T-cell (primary cell): ENCODE data around the gene MRPL17. TPM values are rescaled to one million over a fixed set of nuclear protein-coding genes. Genes with fewer than 3 reads are reported as not detected.

Source experiments
- ATAC-seq, 4 experiments: fragments of 200-7000 bp in 3 of 4; fragments of 150-1000 bp in 1 of 4; cut with Tn5 transposase; replicated peaks in 1 of 4; 1 replicate in 3 of 4; 2 replicates in 1 of 4; pipeline ENCODE4 v1.10.0; 2021; ENCODE audit warnings: moderate library complexity in 3 of 4, mild to moderate bottlenecking in 2 of 4, moderate number of reproducible peaks in 1 of 4
- CTCF ChIA-PET, 2 donors: fragments of 300-600 bp; sonication (Branson Sonifier 250); formaldehyde crosslinking; loops; one replicate each; lab custom pipeline; 2022; ENCODE audit warnings: antibody characterized with exemption in 2 of 2; lab: Charles Lee
- POLR2A ChIA-PET, 2 donors: fragments of 300-600 bp; sonication (Branson Sonifier 250); formaldehyde crosslinking; loops; one replicate each; lab custom pipeline; 2022; ENCODE audit warnings: antibody characterized with exemption in 2 of 2; lab: Charles Lee
- DNase-seq, 35 experiments: peaks; one replicate each; pipeline versions ENCODE4 v3.0.0 to v3.0.0-alpha.2; 2013 to 2023
- H3K27ac ChIP-seq: one replicate; pipeline ENCODE4 v1.5.1; 2013; ENCODE audit warnings: low read length
- H3K27me3 ChIP-seq, 2 experiments: replicated peaks in 1 of 2; 1 replicate in 1 of 2; 2 replicates in 1 of 2; pipeline versions ENCODE4 v1.6.1 to v1.7.0; 2013; ENCODE audit warnings: low read length in 1 of 2, mixed read lengths in 1 of 2; ENCODE audit not compliant: control insufficient read depth in 2 of 2, insufficient read depth in 2 of 2; ENCODE audit errors: extremely low read depth in 1 of 2
- H3K36me3 ChIP-seq, 2 donors: 1 replicate in 1 of 2; 2 replicates in 1 of 2; pipeline versions ENCODE4 v1.6.1 to v1.7.0; 2013; ENCODE audit warnings: low read length in 1 of 2; ENCODE audit not compliant: control insufficient read depth in 2 of 2, insufficient read depth in 1 of 2; ENCODE audit errors: extremely low read depth in 1 of 2
- H3K4me1 ChIP-seq, 2 experiments: 1 replicate in 1 of 2; 2 replicates in 1 of 2; pipeline versions ENCODE4 v1.6.1 to v1.7.0; 2013; ENCODE audit warnings: low read length in 2 of 2, mixed read lengths in 1 of 2; ENCODE audit not compliant: insufficient read depth in 2 of 2, control insufficient read depth in 1 of 2; ENCODE audit errors: extremely low read depth in 1 of 2
- H3K4me3 ChIP-seq, 2 donors: 1 replicate in 1 of 2; 2 replicates in 1 of 2; pipeline versions ENCODE4 v1.5.1 to v1.7.0; 2013; ENCODE audit warnings: mild to moderate bottlenecking in 2 of 2, low read length in 1 of 2, moderate library complexity in 1 of 2; ENCODE audit not compliant: control insufficient read depth in 1 of 2; ENCODE audit errors: extremely low read depth in 1 of 2
- H3K9me3 ChIP-seq: 2 replicates; pipeline ENCODE4 v1.7.0; 2013
- H3K27ac Mint-ChIP-seq, 2 donors: one replicate each; pipeline ENCODE4 v1.8.0; 2020 to 2021; ENCODE audit warnings: mild to moderate bottlenecking in 2 of 2, mixed read lengths in 2 of 2
- H3K27me3 Mint-ChIP-seq, 2 donors: one replicate each; pipeline ENCODE4 v1.8.0; 2021 to 2022; ENCODE audit warnings: mixed read lengths in 2 of 2
- H3K36me3 Mint-ChIP-seq: one replicate; pipeline ENCODE4 v1.8.0; 2021; ENCODE audit warnings: mixed read lengths
- H3K4me1 Mint-ChIP-seq, 3 donors: one replicate each; pipeline ENCODE4 v1.8.0; 2020 to 2022; ENCODE audit warnings: mixed read lengths in 3 of 3, mild to moderate bottlenecking in 1 of 3
- H3K4me3 Mint-ChIP-seq, 3 donors: one replicate each; pipeline ENCODE4 v1.8.0; 2020 to 2022; ENCODE audit warnings: mild to moderate bottlenecking in 3 of 3, mixed read lengths in 3 of 3, moderate library complexity in 3 of 3
- H3K9me3 Mint-ChIP-seq, 3 donors: one replicate each; pipeline ENCODE4 v1.8.0; 2020 to 2022; ENCODE audit warnings: mixed read lengths in 3 of 3
- WGBS: methylation state at CpG from one replicate; pipeline ENCODE4 v1.1.5; 2013; ENCODE audit warnings: missing lambda C conversion rate; ENCODE audit not compliant: insufficient coverage; 5-methylcytosine and 5-hydroxymethylcytosine counted together
- total RNA-seq, 35 experiments: library from RNA in 6 of 35; stranded (reverse) in 6 of 35; fragments of 120-200 nt in 1 of 35; gene quantifications; one replicate each; pipeline versions ENCODE4 v1.2.1 to v1.2.4 and lab custom pipeline; 2013 to 2026

MRPL17 gene
- total RNA-seq, 5 donors from 2014 or later (not counting 1 experiment from before 2014, with no cell fraction given) = 12.1 to 33.1 (median 30.2) TPM

- H3K27me3 Mint-ChIP-seq = no peaks in the 10 kb centered on the region
- Histone ChIP-seq H3K4me3 (no peak overlapping the region), H3K4me1 (peaks cover 31 to 46% of the 10 kb centered on the region in 2 experiments), H3K36me3 (no peaks in the 10 kb centered on the region), H3K27ac (no peak overlapping the region), H3K27me3 (no peaks in the 10 kb centered on the region), H3K9me3 (no peaks in the 10 kb centered on the region)
- H3K9me3 Mint-ChIP-seq = peaks cover 0 to 11% (median 0%) of the 10 kb centered on the region in 3 donors
- 43% methylated on average over 2 of the region's 2 CpGs for WGBS
- H3K4me3 Mint-ChIP-seq = peak overlapping the region in 1 of 3 donors; percentile 75
- H3K4me1 Mint-ChIP-seq = peaks cover 75 to 85% (median 80%) of the 10 kb centered on the region in 3 donors
- ATAC-seq = no peak
- POLR2A ChIA-PET = interaction anchor here in 1 of 2 donors (0.5 to 1.0 kb wide), 6 partner anchors 11 to 787 kb away, joined by 3 to 9 read pairs (median 5); partner anchors contain the start of gene MRPL17
- DNase-seq = no peak
- H3K36me3 Mint-ChIP-seq = no peaks in the 10 kb centered on the region
- peak overlapping the region; percentile 64 to 81 for H3K27ac Mint-ChIP-seq
- CTCF ChIA-PET = interaction anchor here (0.5 to 3.1 kb wide), 9 partner anchors 8 to 214 kb away, joined by 3 to 13 read pairs (median 4); partner anchors contain the start of genes MRPL17 (in 1 of the 2) and TPP1 (in 1 of the 2)
These were observed 11.1 kb downstream of the MRPL17 start for GRCh38 chr11:6671991-6672390.

- H3K36me3 Mint-ChIP-seq = no peaks in the 10 kb centered on the region
- Histone ChIP-seq H3K36me3 (no peaks in the 10 kb centered on the region), H3K27ac (no peak overlapping the region), H3K27me3 (no peaks in the 10 kb centered on the region), H3K9me3 (no peaks in the 10 kb centered on the region), H3K4me3 (no peak overlapping the region), H3K4me1 (peaks cover 31 to 46% of the 10 kb centered on the region in 2 experiments)
- H3K27me3 Mint-ChIP-seq = no peaks in the 10 kb centered on the region
- peak overlapping the region; percentile 1 to 75 (median 25) for H3K4me3 Mint-ChIP-seq
- POLR2A ChIA-PET = no interaction called here
- DNase-seq = peak in 1 of 35 experiments; percentile 23
- CTCF ChIA-PET = interaction anchor here in 1 of 2 donors (1.1 to 3.1 kb wide), 2 partner anchors 52 to 291 kb away, joined by 5 to 13 read pairs; partner anchors contain the start of gene TPP1
- H3K4me1 Mint-ChIP-seq = peaks cover 77 to 87% (median 80%) of the 10 kb centered on the region in 3 donors
- peak in 3 of 4 experiments; percentile 36 to 49 (median 46) for ATAC-seq
- peak overlapping the region; percentile 64 to 87 for H3K27ac Mint-ChIP-seq
- H3K9me3 Mint-ChIP-seq = peaks cover 0 to 11% (median 0%) of the 10 kb centered on the region in 3 donors
- 17% methylated on average over 1 of the region's 6 CpGs for WGBS
These were observed 12.8 kb downstream of the MRPL17 start for GRCh38 chr11:6670202-6670830.

GRCh38 chr11:6667733-6668374, 15.3 kb downstream of the MRPL17 start:
- DNase-seq (peak in 11 of 35 experiments; percentile 12 to 72 (median 26)), ATAC-seq (peak; percentile 60 to 84 (median 68))
- Histone ChIP-seq H3K27me3 (no peaks in the 10 kb centered on the region), H3K9me3 (no peaks in the 10 kb centered on the region), H3K27ac (peak overlapping the region; percentile 46), H3K4me3 (no peak overlapping the region), H3K36me3 (no peaks in the 10 kb centered on the region), H3K4me1 (peaks cover 22 to 24% of the 10 kb centered on the region in 2 experiments)
- Mint-ChIP-seq H3K4me1 (peaks cover 62 to 75% (median 64%) of the 10 kb centered on the region in 3 donors), H3K9me3 (peaks cover 0 to 3% (median 0%) of the 10 kb centered on the region in 3 donors), H3K27me3 (no peaks in the 10 kb centered on the region), H3K4me3 (no peak overlapping the region), H3K27ac (peak overlapping the region; percentile 74 to 81), H3K36me3 (no peaks in the 10 kb centered on the region)
- ChIA-PET POLR2A (interaction anchor here in 1 of 2 donors (0.6 kb wide), 1 partner anchor 75 kb away, joined by 4 read pairs; no protein-coding TSS in a partner anchor), CTCF (interaction anchor here (0.6 to 2.8 kb wide), 19 partner anchors 9 to 289 kb away, joined by 3 to 24 read pairs (median 3); partner anchors contain the start of genes TPP1 (in 2 of the 2), ILK (in 1 of the 2), MRPL17 (in 1 of the 2) and TAF10 (in 1 of the 2))
- no CpG with 5 or more reads among the region's 3 CpGs for WGBS

GRCh38 chr11:6666302-6667183, 16.6 kb downstream of the MRPL17 start:
- H3K4me3 ChIP-seq = no peak overlapping the region
- H3K9me3 ChIP-seq = no peaks in the 10 kb centered on the region
- H3K36me3 Mint-ChIP-seq = no peaks in the 10 kb centered on the region
- ATAC-seq = peak in 1 of 4 experiments; percentile 28
- WGBS = 87% methylated on average over 1 of the region's 4 CpGs
- H3K27ac Mint-ChIP-seq = peak overlapping the region; percentile 56 to 74
- peaks cover 11 to 19% of the 10 kb centered on the region in 2 experiments for H3K4me1 ChIP-seq
- DNase-seq = no peak
- no peaks in the 10 kb centered on the region for H3K27me3 Mint-ChIP-seq
- CTCF ChIA-PET = interaction anchor here (1.1 to 2.8 kb wide), 6 partner anchors 16 to 62 kb away, joined by 3 to 24 read pairs (median 9); partner anchors contain the start of genes TPP1 (in 2 of the 2), ILK (in 1 of the 2) and MRPL17 (in 1 of the 2)
- peaks cover 0 to 3% (median 0%) of the 10 kb centered on the region in 3 donors for H3K9me3 Mint-ChIP-seq
- no peaks in the 10 kb centered on the region for H3K27me3 ChIP-seq
- H3K4me1 Mint-ChIP-seq = peaks cover 49 to 62% (median 51%) of the 10 kb centered on the region in 3 donors
- POLR2A ChIA-PET = no interaction called here
- H3K36me3 ChIP-seq = no peaks in the 10 kb centered on the region
- H3K27ac ChIP-seq = no peak overlapping the region
- H3K4me3 Mint-ChIP-seq = no peak overlapping the region

GRCh38 chr11:6664551-6664950, 18.6 kb downstream of the MRPL17 start:
- ChIA-PET POLR2A (no interaction called here), CTCF (no interaction called here)
- Histone ChIP-seq H3K4me3 (no peak overlapping the region), H3K27me3 (no peaks in the 10 kb centered on the region), H3K27ac (no peak overlapping the region), H3K4me1 (peaks cover 2 to 8% of the 10 kb centered on the region in 2 experiments), H3K9me3 (no peaks in the 10 kb centered on the region), H3K36me3 (no peaks in the 10 kb centered on the region)
- no CpG with 5 or more reads among the region's 1 CpG for WGBS
- Mint-ChIP-seq H3K9me3 (no peaks in the 10 kb centered on the region), H3K27me3 (no peaks in the 10 kb centered on the region), H3K27ac (no peak overlapping the region), H3K36me3 (no peaks in the 10 kb centered on the region), H3K4me1 (peaks cover 30 to 42% (median 32%) of the 10 kb centered on the region in 3 donors), H3K4me3 (no peak overlapping the region)
- ATAC-seq (no peak), DNase-seq (no peak)
